DMS153 (cell line): ENCODE measurements around the gene CEBPE.
"Not testable (repeated sequence)": the region's sequence is repeated elsewhere in the genome, so short reads cannot be mapped to it uniquely, and the experiment has no call there.

Experiments used
- DNase-seq: peaks from one replicate; lab custom pipeline; 2025; lab: John Stamatoyannopoulos, UW

The CEBPE gene

DNA sequence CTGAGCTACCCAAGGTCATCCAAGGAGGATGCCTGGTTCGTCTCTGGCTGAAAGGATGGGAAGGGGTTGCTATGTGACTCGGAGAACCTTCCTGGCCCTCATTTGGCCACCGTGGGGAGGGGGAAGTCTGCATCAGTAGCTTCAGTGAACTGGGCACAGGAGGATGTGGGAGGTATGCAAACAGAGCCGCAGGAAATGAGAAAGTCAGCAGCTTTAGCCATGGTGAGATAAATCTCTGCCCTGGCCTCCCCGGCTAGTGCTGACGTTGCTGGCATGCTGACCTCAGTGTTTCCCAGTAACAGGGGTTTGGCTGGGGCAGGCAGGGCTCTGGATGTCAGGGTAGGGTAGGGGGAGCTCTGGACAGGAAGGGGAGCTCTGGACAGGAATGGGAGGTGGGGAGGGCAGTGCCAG lies 2.3 kb upstream of the CEBPE start:
- no peak for DNase-seq

DNA sequence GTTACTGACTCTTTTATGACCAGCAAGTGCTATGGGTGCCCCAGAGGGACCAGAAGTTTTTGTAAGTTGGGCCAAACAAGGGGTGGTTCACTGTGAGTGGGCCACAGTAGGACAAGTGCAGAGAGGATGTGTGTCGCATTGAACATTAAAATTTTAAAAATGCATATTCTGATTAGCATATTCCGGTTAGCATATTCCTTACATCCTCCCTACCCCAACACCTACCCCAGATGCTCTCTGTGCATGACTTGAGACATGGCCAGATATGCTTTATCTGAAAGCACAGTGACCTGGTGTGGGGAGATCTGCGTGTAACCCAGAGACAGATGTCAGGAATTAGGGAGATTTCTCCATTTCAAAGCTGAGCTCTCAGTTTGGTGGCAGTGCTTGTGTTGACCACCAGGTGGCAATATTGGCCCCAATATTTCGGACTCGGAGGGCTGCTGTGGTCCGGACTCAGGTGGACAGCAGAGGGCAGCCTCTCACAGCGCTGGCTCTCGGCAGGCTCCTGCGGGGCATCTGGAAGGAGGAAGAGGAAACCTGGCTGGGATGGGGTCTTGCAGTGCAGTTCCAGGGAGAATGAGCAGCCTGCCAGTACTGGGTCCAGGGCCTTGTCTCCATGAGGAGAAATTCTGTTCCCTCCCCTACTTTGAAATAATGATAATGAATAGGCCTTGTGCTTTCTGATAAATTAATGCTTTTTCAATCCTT lies 1.6 kb upstream of the CEBPE start:
- DNase-seq: peak; percentile 64

- no peak for DNase-seq
Observed at GRCh38 chr14:23119363-23120327, 590 bp upstream of the CEBPE start.

GRCh38 chr14:23117371-23118020 lies 1.6 kb downstream of the CEBPE start:
- no peak for DNase-seq

GRCh38 chr14:23115918-23116317 lies 3.1 kb downstream of the CEBPE start:
- DNase-seq: no peak

- peak; percentile 4 for DNase-seq
Observed at GRCh38 chr14:23115039-23115731, 3.9 kb downstream of the CEBPE start.

- DNase-seq: no peak
Observed at GRCh38 chr14:23114669-23115038, 4.4 kb downstream of the CEBPE start.

GRCh38 chr14:23114120-23114458 lies 5.0 kb downstream of the CEBPE start:
- DNase-seq: no peak

DNA sequence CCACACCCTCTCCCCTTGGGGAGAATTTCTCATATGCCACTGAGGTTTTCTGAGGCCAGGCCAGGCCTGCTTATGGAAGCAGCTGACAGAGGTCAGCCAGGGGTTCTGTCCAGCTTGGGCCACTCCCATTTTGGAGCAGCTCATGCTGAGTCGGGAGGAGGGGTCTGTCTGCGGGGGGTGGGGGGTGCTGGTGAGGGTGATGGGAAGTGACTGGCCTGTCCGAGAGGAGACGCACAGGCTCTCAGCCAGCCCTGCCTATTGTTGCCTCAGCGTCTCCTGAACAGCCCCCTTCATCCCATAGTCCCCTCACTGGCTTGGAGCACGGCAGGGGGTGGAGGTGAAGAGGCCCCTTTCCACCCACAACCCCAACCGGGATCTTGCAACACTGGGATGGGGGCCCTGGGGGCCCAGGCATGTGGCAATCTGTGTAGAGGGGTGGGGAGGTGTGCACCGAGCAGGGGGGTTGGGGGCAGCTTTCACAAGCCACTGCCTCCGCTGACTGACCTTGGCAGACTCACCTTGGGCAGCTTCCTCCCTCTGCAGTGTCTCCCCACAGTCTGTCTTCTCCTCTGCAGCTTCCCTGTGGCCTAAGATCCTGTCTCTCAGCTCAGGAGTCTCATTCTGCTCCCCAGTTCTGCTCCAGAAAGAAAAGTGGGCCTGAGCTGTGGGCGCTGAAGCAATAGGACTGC lies 5.5 kb downstream of the CEBPE start:
- DNase-seq: no peak

DNA sequence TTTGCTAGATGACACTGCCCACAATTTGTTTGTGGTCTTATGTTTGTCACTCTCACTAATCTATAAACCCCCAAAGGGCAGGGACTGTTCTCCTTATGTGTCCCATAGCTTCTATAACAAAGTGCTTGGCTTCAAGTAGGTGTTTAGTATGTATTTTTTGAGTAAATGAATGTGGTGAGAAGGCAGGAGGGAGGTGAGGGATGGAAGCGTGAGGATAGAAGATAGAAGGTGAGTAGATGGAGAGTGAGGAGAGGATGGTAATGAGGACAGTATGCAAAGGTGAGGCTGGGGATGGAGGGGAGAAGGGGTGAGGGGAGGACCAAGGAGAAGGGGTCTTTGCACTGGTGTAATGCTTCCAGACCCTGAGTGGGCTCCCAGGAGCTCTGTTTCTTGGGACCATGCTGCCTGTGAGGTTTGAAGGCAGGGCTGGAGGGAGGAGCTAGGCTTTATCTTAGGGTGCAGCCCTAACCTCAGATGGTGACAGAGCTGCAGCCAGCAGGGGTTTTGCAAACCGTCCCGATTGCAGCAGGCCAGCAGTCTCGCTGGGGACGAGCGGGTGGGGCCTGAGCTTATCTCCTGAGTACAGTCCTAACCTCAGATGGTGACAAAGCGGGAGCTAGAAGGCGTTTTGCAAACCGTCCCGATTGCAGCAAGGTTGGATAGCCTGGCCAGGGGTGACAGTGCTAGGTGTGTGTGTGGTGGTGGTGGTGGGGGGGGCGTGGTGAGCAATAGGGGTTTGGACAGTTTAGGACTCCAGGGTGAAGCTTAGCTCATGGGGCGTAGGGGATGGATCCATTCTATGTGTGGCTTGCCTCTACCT lies 6.5 kb downstream of the CEBPE start:
- no peak for DNase-seq

- DNase-seq: no peak
Observed at GRCh38 chr14:23110579-23111365, 8.3 kb downstream of the CEBPE start.

GRCh38 chr14:23109769-23110168 lies 9.3 kb downstream of the CEBPE start:
- no peak for DNase-seq

DNA sequence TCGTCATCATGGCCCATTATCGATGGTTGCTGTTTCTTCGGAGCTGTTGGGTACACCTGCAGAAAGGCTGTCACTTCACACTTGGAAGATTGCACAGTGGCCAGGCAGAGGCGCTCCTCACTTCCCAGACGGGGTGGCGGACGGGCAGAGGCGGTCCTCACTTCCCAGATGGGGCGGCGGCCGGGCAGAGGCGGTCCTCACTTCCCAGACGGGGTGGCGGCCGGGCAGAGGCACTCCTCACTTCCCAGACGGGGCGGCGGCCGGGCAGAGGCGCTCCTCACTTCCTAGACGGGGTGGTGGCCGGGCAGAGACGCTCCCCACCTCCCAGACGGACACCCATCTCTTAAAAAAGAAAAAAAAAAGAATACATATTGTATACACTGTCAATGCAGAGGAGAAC lies 10.9 kb downstream of the CEBPE start:
- not testable (repeated sequence) for DNase-seq

DNA sequence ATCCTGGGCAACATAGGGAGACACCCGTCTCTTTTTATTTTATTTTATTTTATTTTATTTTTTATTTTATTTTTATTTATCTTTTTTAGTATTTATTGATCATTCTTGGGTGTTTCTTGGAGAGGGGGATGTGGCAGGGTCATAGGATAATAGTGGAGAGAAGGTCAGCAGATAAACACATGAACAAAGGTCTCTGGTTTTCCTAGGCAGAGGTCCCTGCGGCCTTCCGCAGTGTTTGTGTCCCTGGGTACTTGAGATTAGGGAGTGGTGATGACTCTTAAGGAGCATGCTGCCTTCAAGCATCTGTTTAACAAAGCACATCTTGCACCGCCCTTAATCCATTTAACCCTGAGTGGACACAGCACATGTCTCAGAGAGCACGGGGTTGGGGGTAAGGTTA lies 11.4 kb downstream of the CEBPE start:
- not testable (repeated sequence) for DNase-seq

DNA sequence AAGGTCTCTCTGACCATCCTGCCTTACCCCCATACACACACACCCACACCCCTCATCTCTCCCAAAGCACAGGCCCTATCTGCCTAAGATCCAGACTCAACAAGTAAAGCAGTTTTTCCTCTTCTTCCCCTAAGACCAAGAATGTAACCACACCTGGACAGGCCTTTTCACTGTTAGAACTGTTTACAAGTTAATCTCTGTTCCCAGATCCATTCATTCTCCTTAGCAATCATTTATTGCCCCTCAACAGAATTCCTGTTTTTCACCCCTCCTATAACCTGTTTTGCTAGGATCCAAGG lies 12.4 kb downstream of the CEBPE start:
- no peak for DNase-seq

- DNase-seq: no peak
Observed at GRCh38 chr14:23105348-23105824, 13.7 kb downstream of the CEBPE start.

- no peak for DNase-seq
Observed at GRCh38 chr14:23104591-23105347, 14.3 kb downstream of the CEBPE start, which contains the start of gene CIROP. TSS of gene CIROP (minus strand) at chr14:23104989. CDS start at chr14:23104920, 69 bp downstream.

- no peak for DNase-seq
Observed at GRCh38 chr14:23104070-23104590, 14.9 kb downstream of the CEBPE start.

- no peak for DNase-seq
Observed at GRCh38 chr14:23103581-23103980, 15.5 kb downstream of the CEBPE start.
